ENCODE results near the gene SERPINB6.

SERPINB6 gene

GRCh38 chr6:2957696-2958330 is 13.6 kb downstream of the SERPINB6 start:
- no peak for TF ChIP-seq CTCF (IDR thresholded peaks at IDR 0.05; ENCODE audit: insufficient read depth, low read depth, low read length, missing control alignments)
- no peak for DNase-seq (ENCODE audit: low read depth)
- H3K4me3 ChIP-seq (ENCODE audit: low read length) = no peak overlapping the region

GRCh38 chr6:2956930-2957685 is 14.3 kb downstream of the SERPINB6 start:
- no peak for TF ChIP-seq CTCF (IDR thresholded peaks at IDR 0.05; ENCODE audit: insufficient read depth, low read depth, low read length, missing control alignments)
- no peak for DNase-seq (ENCODE audit: low read depth)
- no peak overlapping the region for H3K4me3 ChIP-seq (ENCODE audit: low read length)

GRCh38 chr6:2953098-2953497 is 18.3 kb downstream of the SERPINB6 start:
- TF ChIP-seq CTCF (IDR thresholded peaks at IDR 0.05; ENCODE audit: insufficient read depth, low read depth, low read length, missing control alignments) = no peak
- H3K4me3 ChIP-seq (ENCODE audit: low read length) = no peak overlapping the region
- no peak for DNase-seq (ENCODE audit: low read depth)

GRCh38 chr6:2952557-2953095 is 18.7 kb downstream of the SERPINB6 start:
- peak; percentile 74 for DNase-seq (ENCODE audit: low read depth)
- H3K4me3 ChIP-seq (ENCODE audit: low read length) = peak overlapping the region; percentile 3
- peak; percentile 99 for TF ChIP-seq CTCF (IDR thresholded peaks at IDR 0.05; ENCODE audit: insufficient read depth, low read depth, low read length, missing control alignments)

- no peak overlapping the region for H3K4me3 ChIP-seq (ENCODE audit: low read length)
- no peak for DNase-seq (ENCODE audit: low read depth)
- TF ChIP-seq CTCF (IDR thresholded peaks at IDR 0.05; ENCODE audit: insufficient read depth, low read depth, low read length, missing control alignments) = no peak
Measured at GRCh38 chr6:2951728-2952127, 19.6 kb downstream of the SERPINB6 start.

GRCh38 chr6:2950713-2951112 is 20.7 kb downstream of the SERPINB6 start:
- no peak overlapping the region for H3K4me3 ChIP-seq (ENCODE audit: low read length)
- no peak for TF ChIP-seq CTCF (IDR thresholded peaks at IDR 0.05; ENCODE audit: insufficient read depth, low read depth, low read length, missing control alignments)
- peak; percentile 24 for DNase-seq (ENCODE audit: low read depth)

All from epithelial cell of esophagus (primary cell).